GM19438 (cell line): ENCODE results near the gene RGPD4.

ENCODE experiments used
- ATAC-seq: cut with Tn5 transposase; IDR thresholded peaks from one replicate; pipeline ENCODE4 v1.9.1; 2021; ENCODE audit warnings: low read depth; ENCODE audit not compliant: unreplicated experiment

Gene RGPD4

DNA sequence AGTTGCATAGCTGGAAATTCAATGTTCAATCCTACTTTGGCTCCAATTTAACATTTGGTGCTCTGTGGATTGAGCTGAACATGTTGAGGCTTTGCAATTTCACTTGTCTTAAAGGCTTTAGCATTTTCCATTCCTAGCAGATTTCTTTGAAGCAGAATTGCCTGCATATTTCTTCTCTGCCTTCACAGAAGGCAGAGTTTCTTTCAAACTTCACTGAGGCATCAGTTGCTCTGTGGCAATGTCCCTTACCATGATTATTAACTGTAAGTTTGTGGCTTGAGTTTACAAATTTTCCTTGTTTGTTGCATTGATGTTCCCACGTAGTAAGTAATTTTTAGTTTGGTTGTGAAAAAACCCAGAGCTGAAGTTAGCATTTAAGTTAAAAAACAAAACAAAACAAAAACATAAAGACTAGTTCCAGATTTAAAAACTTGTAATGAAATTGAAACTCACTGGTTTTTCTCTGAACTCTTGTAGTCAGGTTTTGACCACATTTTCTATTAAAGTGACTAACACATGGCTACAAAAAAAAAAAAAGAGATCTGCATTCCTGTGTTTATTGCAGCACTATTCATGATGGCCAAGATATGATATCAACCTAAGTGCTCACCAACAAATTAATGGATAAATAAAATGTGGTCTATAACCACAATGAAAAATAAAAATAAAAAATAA is 90.1 kb downstream of the RGPD4 start:
- peak; percentile 70 for ATAC-seq

DNA sequence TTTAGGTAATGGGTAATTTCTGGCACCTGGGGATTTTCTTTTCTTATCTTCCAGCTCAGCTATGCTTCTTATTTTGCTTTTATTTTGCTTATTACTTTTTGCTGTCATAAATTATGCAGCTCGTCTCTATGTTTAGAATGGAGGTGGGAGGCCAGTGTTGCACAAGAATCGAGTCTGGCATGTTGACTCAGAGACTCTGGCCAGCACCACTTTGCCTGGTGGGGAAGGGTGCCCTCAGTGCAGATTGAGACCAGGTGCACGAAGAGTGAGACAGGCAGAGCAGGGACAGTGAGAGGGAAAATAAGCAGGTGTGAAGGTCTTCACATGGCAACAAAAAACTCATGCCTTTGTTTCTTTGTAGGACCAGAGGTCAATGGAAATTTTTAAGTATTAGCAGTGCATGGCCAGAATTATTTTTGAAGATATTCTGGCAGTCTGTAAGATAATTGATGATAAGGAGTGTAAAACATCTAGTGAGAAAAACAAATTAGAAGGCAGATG is 100.4 kb downstream of the RGPD4 start:
- ATAC-seq = no peak

DNA sequence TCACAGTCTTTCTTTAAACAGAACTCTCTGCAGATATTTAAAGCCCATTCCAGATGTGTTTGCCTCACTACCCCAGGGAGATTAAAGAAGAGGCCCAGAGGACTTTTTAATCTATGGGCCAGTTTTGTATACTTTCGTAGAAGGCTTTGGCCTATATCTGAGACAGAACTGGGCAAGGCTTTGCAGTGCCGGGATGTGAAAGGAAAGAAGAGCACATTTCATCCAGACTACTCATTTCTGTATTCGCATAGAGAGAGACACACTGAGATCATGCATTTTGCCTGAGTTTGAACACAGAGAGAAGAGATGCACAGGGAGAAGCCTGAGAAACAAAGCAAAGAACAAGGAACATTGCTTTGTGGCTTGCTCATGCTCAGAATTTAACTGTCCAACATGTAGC is 104.7 kb downstream of the RGPD4 start:
- no peak for ATAC-seq

DNA sequence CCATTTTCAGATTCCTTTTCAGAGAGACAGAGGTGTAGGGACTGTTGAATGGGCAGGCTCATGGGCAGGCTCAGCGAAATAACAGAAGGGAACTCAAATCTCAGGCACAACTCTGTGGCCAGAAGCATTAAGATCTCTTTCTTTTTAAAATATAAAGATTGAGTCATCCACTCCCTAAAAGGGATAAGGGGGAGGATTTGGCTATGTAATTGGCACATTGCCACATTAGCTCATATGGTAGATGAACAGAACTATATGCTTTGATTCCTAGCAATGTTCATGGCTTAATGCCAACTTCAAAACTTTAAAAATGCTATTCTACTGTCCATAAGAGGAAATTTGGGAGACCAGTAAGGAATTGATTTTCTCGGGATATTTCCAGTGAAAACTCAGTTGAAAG is 105.8 kb downstream of the RGPD4 start:
- no peak for ATAC-seq

DNA sequence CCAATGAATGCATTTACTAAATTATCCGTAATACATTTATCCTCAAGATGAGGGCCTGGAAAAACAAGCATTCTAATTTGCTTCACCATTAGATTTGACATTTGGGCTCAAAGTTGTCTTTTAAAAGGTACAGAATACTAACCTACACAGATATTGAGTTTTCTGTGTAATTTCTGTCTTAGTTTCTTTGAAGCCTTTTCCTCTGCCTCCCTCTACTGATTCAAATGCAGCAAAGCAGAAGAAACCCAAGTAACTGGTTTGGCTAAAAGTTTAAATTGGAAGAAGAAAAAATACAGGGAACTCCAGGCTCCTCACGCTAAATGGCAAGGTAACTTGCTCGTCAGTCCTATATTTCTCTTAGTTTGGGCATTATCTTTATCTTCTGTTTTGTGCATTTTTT is 106.3 kb downstream of the RGPD4 start:
- ATAC-seq = no peak

DNA sequence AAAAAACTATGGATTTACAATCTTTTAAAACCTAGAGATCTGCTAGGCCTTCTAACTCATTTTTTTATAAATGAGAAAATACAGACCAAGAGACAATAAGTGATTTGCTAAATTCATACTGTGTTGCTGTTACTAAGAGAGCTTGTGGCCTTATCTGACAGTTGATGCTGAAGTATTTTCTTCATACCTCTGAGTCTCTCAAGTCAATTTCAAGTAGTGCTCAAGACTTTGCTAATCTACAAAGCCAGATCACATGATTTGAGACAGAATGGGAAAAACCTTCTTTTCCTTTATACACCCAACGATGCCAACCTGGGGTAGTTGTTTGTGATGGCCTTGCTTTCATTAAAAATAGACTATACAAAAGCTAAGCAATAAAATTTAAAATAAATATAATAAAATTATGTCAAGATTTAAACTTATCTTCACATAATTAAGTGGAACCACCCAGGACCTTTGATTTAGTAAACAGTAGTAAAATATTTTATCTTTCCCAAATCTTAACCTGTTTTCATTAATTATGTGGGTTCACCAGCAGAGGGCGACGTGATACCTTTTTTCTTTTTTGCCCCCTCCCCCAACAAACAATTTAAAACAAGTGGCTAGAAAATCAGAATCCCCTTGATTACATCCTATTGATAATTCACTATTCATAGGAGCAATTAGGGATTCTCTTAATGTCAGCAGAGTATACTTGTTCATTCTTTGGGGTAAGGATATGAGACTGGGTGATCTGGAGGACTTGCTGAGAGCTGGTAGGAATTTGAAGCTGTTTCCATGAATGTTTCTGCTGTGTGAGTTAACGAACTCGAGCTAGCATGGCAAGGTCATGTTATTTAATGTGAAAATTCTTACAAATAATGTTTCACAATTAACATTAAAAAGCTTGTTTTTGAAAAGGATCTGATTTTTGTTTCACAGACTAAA is 110.0 kb downstream of the RGPD4 start:
- ATAC-seq = no peak
